Measurements from ENCODE around the gene SV2B. TPM values are rescaled to one million over a fixed set of nuclear protein-coding genes. Genes with fewer than 3 reads are reported as not detected.
"Not testable (repeated sequence)": the region's sequence is repeated elsewhere in the genome, so short reads cannot be mapped to it uniquely, and the experiment has no call there.

SV2B gene
- polyA plus RNA-seq, 2 donors: 0.02 to 0.07 TPM

DNA sequence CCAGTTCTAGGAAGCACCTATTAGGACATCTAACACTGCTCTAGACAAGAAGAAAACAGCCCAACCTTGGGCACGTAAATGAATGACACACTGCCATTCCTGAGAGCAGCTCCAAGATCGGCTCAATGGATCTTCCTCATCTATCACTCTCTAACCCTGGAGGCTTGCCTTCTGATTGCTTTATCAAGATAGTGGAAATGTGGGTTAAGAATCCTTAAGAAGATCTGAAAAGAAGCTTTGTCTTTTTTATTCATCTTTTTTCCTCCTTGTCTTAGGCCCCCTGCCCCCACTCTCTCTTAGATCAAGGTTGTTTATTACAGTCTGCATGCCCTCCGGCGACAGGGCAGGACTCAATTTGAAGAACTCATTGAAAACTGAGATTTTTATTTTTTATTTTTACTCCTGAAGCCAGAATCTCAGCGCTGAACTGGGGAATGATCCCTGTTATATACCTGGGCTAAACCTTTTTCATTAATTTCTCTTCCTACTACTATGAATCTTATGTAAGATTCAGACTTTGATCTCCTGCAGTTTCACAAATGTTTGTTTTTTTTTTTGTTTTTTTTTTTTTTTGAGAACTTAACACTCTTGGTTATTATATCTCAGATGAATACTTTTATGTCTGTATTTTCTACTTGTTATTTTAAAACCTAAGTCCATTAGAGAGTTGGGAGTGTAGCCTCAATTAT lies 219.5 kb downstream of the SV2B start:
- H3K36me3 ChIP-seq (ENCODE audit: control insufficient read depth in 2 of 2, insufficient read depth in 2 of 2, low read length in 1 of 2): no peaks in the 10 kb centered on the region
- no peaks in the 10 kb centered on the region for H3K27me3 ChIP-seq (ENCODE audit: control insufficient read depth in 1 of 2, insufficient read depth in 2 of 2, low read length in 2 of 2)
- no peak overlapping the region for H3K4me3 ChIP-seq (ENCODE audit: low read depth in 1 of 2, low read length in 2 of 2)
- no peaks in the 10 kb centered on the region for H3K4me1 ChIP-seq (ENCODE audit: control insufficient read depth in 2 of 2, insufficient read depth in 2 of 2, low read length in 1 of 2)
- no peak overlapping the region for H3K27ac ChIP-seq (ENCODE audit: low read depth in 2 of 2, low read length in 1 of 2)
- no peaks in the 10 kb centered on the region for H3K9me3 ChIP-seq (ENCODE audit: control insufficient read depth in 2 of 2, insufficient read depth in 1 of 2, low read depth in 1 of 2, low read length in 1 of 2)
- 64 to 70% methylated on average over 5 of the region's 5 CpGs for WGBS, 2 donors

DNA sequence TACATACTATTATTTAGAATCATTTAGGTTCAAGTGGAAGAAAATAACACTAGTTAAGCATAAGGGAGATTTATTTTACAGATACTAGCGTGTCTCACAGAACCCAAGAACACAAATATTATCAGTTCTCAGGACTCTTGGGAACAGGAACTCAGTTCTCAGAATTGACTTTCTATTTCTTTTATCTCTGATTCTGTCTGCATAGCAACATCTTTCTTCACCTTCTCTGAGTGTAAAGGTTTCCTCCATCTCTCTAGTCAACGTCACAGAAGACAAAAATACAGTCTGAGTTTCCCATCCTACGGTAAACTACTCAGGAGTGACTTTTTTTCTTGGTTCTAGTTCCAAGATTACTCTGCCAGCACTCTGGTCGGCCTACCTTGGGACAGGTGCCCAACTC lies 220.0 kb downstream of the SV2B start:
- WGBS, 2 donors: 77 to 83% methylated on average over 4 of the region's 4 CpGs
- no peak overlapping the region for H3K27ac ChIP-seq (ENCODE audit: low read depth in 2 of 2, low read length in 1 of 2)

DNA sequence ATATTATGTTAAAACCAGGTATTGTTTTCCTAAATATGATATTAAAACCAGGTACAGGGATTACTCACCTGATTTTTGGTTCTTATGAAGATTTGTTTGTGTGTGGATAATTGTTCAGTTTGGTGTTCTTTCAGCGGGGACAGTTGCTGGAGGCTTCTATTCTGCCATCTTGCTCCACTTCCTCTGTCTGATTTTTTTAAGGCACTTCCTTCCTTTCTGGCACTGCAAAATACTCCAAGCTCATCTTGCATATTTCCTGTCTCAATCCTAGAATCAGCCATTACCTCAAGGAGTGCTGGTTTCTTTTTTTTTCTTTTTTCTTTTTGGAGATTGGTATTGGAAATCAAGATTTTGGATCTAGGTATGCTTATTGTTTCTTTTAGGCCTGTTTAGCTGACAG lies 229.9 kb downstream of the SV2B start:
- H3K9me3 ChIP-seq (ENCODE audit: control insufficient read depth in 2 of 2, insufficient read depth in 1 of 2, low read depth in 1 of 2, low read length in 1 of 2): no peaks in the 10 kb centered on the region
- no peaks in the 10 kb centered on the region for H3K4me1 ChIP-seq (ENCODE audit: control insufficient read depth in 2 of 2, insufficient read depth in 2 of 2, low read length in 1 of 2)
- WGBS, 2 donors: 72 to 87% methylated on average over 1 of the region's 1 CpG
- no peaks in the 10 kb centered on the region for H3K36me3 ChIP-seq (ENCODE audit: control insufficient read depth in 2 of 2, insufficient read depth in 2 of 2, low read length in 1 of 2)
- no peak overlapping the region for H3K27ac ChIP-seq (ENCODE audit: low read depth in 2 of 2, low read length in 1 of 2)
- H3K27me3 ChIP-seq (ENCODE audit: control insufficient read depth in 1 of 2, insufficient read depth in 2 of 2, low read length in 2 of 2): no peaks in the 10 kb centered on the region
- H3K4me3 ChIP-seq (ENCODE audit: low read depth in 1 of 2, low read length in 2 of 2): no peak overlapping the region

More for the DNA sequence above, 220.0 kb downstream of the SV2B start:
- Histone ChIP-seq H3K36me3 (ENCODE audit: control insufficient read depth in 2 of 2, insufficient read depth in 2 of 2, low read length in 1 of 2) (no peaks in the 10 kb centered on the region), H3K27me3 (ENCODE audit: control insufficient read depth in 1 of 2, insufficient read depth in 2 of 2, low read length in 2 of 2) (no peaks in the 10 kb centered on the region), H3K4me3 (ENCODE audit: low read depth in 1 of 2, low read length in 2 of 2) (no peak overlapping the region), H3K9me3 (ENCODE audit: control insufficient read depth in 2 of 2, insufficient read depth in 1 of 2, low read depth in 1 of 2, low read length in 1 of 2) (no peaks in the 10 kb centered on the region), H3K4me1 (ENCODE audit: control insufficient read depth in 2 of 2, insufficient read depth in 2 of 2, low read length in 1 of 2) (no peaks in the 10 kb centered on the region)

DNA sequence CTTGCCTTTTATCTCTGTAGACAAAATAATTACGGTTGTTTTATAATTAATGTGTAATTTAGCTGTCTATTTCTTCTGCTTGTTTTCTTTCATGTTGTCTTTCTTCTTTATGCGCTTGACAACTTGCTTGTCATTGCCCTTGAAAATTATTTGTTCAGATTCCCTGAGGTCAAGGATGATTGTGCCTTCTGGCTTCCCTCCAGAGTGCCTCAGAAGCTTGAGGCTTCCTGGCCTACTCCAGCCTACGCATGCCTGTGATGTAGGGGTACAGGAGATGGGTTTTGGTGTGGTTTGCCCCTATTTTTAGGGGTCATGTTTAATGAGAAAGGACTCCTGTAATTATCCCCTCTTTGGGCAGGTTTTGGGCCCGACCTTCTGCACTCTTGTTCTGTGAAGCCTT lies 231.5 kb downstream of the SV2B start:
- no peaks in the 10 kb centered on the region for H3K4me1 ChIP-seq (ENCODE audit: control insufficient read depth in 2 of 2, insufficient read depth in 2 of 2, low read length in 1 of 2)
- WGBS, 2 donors: 76 to 79% methylated on average over 4 of the region's 4 CpGs
- H3K27me3 ChIP-seq (ENCODE audit: control insufficient read depth in 1 of 2, insufficient read depth in 2 of 2, low read length in 2 of 2): no peaks in the 10 kb centered on the region
- H3K9me3 ChIP-seq (ENCODE audit: control insufficient read depth in 2 of 2, insufficient read depth in 1 of 2, low read depth in 1 of 2, low read length in 1 of 2): no peaks in the 10 kb centered on the region
- no peak overlapping the region for H3K27ac ChIP-seq (ENCODE audit: low read depth in 2 of 2, low read length in 1 of 2)
- no peaks in the 10 kb centered on the region for H3K36me3 ChIP-seq (ENCODE audit: control insufficient read depth in 2 of 2, insufficient read depth in 2 of 2, low read length in 1 of 2)
- no peak overlapping the region for H3K4me3 ChIP-seq (ENCODE audit: low read depth in 1 of 2, low read length in 2 of 2)

DNA sequence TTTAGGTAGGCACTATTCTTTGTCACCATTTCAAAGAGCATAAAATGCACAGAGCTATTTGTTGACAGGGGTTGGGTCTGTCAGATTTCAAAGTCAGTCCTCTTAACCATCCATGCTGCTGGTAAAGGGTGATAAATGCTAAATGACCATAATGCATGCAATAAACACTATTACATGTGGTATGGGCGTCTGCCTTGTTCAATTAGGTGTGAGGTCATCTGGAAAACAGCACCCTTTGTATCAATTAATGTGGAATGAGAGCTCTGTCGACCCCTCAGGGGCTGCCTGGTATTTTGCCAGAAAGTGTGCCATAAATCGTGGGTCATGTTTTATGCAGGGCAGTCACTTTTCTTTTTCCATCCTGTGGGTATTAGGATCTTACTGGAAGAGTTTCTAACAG lies 235.6 kb downstream of the SV2B start:
- H3K9me3 ChIP-seq (ENCODE audit: control insufficient read depth in 2 of 2, insufficient read depth in 1 of 2, low read depth in 1 of 2, low read length in 1 of 2): no peaks in the 10 kb centered on the region

DNA sequence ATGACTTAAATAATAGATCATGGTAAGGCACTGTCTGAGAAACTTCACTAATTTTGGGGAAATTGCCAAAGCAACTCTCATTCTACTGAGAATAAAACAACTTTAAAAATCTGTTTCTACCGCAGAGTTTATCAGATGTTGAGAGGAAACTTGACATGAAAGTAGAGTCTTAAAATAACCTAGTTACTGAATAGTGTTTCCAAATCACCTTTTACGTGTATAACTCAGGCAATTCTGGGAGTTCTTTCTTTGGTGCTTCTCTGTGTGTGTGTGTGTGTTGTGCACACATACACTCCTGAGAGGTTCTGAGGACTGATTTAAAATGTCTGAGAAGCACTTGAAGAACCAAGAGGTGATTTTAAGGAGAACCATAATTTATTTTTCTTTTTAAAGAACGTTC lies 236.6 kb downstream of the SV2B start:
- no peak overlapping the region for H3K27ac ChIP-seq (ENCODE audit: low read depth in 2 of 2, low read length in 1 of 2)
- WGBS, 2 donors: 59 to 72% methylated on average over 3 of the region's 3 CpGs
- no peaks in the 10 kb centered on the region for H3K36me3 ChIP-seq (ENCODE audit: control insufficient read depth in 2 of 2, insufficient read depth in 2 of 2, low read length in 1 of 2)
- H3K27me3 ChIP-seq (ENCODE audit: control insufficient read depth in 1 of 2, insufficient read depth in 2 of 2, low read length in 2 of 2): no peaks in the 10 kb centered on the region
- H3K4me3 ChIP-seq (ENCODE audit: low read depth in 1 of 2, low read length in 2 of 2): no peak overlapping the region
- no peaks in the 10 kb centered on the region for H3K4me1 ChIP-seq (ENCODE audit: control insufficient read depth in 2 of 2, insufficient read depth in 2 of 2, low read length in 1 of 2)
- no peaks in the 10 kb centered on the region for H3K9me3 ChIP-seq (ENCODE audit: control insufficient read depth in 2 of 2, insufficient read depth in 1 of 2, low read depth in 1 of 2, low read length in 1 of 2)

More for the DNA sequence above, 235.6 kb downstream of the SV2B start:
- H3K27ac ChIP-seq (ENCODE audit: low read depth in 2 of 2, low read length in 1 of 2): no peak overlapping the region
- no peaks in the 10 kb centered on the region for H3K27me3 ChIP-seq (ENCODE audit: control insufficient read depth in 1 of 2, insufficient read depth in 2 of 2, low read length in 2 of 2)
- no peaks in the 10 kb centered on the region for H3K36me3 ChIP-seq (ENCODE audit: control insufficient read depth in 2 of 2, insufficient read depth in 2 of 2, low read length in 1 of 2)
- WGBS, 2 donors: 58 to 62% methylated on average over 3 of the region's 3 CpGs
- H3K4me3 ChIP-seq (ENCODE audit: low read depth in 1 of 2, low read length in 2 of 2): no peak overlapping the region
- no peaks in the 10 kb centered on the region for H3K4me1 ChIP-seq (ENCODE audit: control insufficient read depth in 2 of 2, insufficient read depth in 2 of 2, low read length in 1 of 2)

DNA sequence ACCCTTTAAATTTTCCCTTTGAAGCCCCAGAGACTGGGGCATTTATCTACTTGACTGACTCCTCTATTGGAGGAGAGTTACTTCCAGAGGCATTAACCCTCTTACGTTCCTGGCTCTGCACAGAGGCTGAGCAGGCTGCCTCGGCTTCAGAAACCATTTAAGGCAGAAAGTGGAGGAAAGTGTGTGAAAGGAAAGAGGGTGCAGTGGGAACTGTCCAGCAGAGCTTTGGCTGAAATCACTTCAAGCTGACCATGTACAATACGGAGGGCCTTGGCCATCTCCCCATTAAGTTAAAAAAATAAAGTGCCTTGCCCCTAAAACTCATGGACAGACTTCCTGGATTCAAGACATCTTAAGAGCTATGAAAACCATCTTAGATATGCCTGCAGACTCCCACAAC lies 238.7 kb downstream of the SV2B start:
- no peak overlapping the region for H3K4me3 ChIP-seq (ENCODE audit: low read depth in 1 of 2, low read length in 2 of 2)
- H3K27me3 ChIP-seq (ENCODE audit: control insufficient read depth in 1 of 2, insufficient read depth in 2 of 2, low read length in 2 of 2): no peaks in the 10 kb centered on the region
- WGBS, 2 donors: 6 to 15% methylated on average over 3 of the region's 3 CpGs
- no peaks in the 10 kb centered on the region for H3K9me3 ChIP-seq (ENCODE audit: control insufficient read depth in 2 of 2, insufficient read depth in 1 of 2, low read depth in 1 of 2, low read length in 1 of 2)
- H3K36me3 ChIP-seq (ENCODE audit: control insufficient read depth in 2 of 2, insufficient read depth in 2 of 2, low read length in 1 of 2): no peaks in the 10 kb centered on the region
- no peak overlapping the region for H3K27ac ChIP-seq (ENCODE audit: low read depth in 2 of 2, low read length in 1 of 2)
- H3K4me1 ChIP-seq (ENCODE audit: control insufficient read depth in 2 of 2, insufficient read depth in 2 of 2, low read length in 1 of 2): no peaks in the 10 kb centered on the region

DNA sequence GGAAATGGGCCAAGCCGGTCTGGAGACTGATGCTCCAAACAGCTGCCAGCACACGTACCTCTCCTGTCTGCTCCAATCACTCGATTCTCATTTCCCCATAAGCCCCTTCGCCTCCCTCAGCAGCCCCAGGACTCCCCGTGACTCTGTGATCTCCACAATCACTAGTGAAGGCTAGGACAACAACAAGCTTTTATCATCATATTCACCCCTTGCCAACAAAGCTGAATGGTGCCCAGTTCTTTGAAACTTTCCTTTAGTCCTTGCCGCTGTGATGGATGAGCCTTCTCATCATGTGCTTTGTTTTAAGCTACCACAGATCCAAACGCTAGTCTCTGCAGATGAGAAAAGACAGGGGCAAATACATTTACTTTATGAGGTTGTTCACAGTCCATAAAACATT lies 242.0 kb downstream of the SV2B start:
- Histone ChIP-seq H3K4me3 (ENCODE audit: low read depth in 1 of 2, low read length in 2 of 2) (no peak overlapping the region), H3K27me3 (ENCODE audit: control insufficient read depth in 1 of 2, insufficient read depth in 2 of 2, low read length in 2 of 2) (no peaks in the 10 kb centered on the region), H3K9me3 (ENCODE audit: control insufficient read depth in 2 of 2, insufficient read depth in 1 of 2, low read depth in 1 of 2, low read length in 1 of 2) (no peaks in the 10 kb centered on the region), H3K27ac (ENCODE audit: low read depth in 2 of 2, low read length in 1 of 2) (no peak overlapping the region), H3K36me3 (ENCODE audit: control insufficient read depth in 2 of 2, insufficient read depth in 2 of 2, low read length in 1 of 2) (no peaks in the 10 kb centered on the region), H3K4me1 (ENCODE audit: control insufficient read depth in 2 of 2, insufficient read depth in 2 of 2, low read length in 1 of 2) (no peaks in the 10 kb centered on the region)
- WGBS, 2 donors: 64 to 69% methylated on average over 7 of the region's 7 CpGs

DNA sequence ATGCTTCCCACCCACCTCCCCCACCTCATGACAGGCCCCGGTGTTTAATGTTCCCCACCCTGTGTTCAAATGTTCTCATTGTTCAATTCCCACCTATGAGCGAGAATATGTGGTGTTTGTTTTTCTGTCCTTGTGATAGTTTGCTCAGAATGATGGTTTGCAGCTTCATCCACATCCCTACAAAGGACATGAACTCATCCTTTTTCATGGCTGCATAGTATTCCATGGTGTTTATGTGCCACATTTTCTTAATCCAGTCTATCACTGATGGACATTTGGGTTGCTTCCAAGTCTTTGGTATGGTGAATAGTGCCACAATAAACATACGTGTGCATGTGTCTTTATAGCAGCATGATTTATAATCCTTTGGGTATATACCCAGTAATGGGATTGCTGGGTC lies 244.9 kb downstream of the SV2B start:
- H3K9me3 ChIP-seq (ENCODE audit: control insufficient read depth in 2 of 2, insufficient read depth in 1 of 2, low read depth in 1 of 2, low read length in 1 of 2); H3K4me1 ChIP-seq (ENCODE audit: control insufficient read depth in 2 of 2, insufficient read depth in 2 of 2, low read length in 1 of 2); H3K4me3 ChIP-seq (ENCODE audit: low read depth in 1 of 2, low read length in 2 of 2); H3K27ac ChIP-seq (ENCODE audit: low read depth in 2 of 2, low read length in 1 of 2); H3K27me3 ChIP-seq (ENCODE audit: control insufficient read depth in 1 of 2, insufficient read depth in 2 of 2, low read length in 2 of 2); H3K36me3 ChIP-seq (ENCODE audit: control insufficient read depth in 2 of 2, insufficient read depth in 2 of 2, low read length in 1 of 2): not testable (repeated sequence)
- WGBS, 2 donors: 83 to 88% methylated on average over 3 of the region's 3 CpGs

DNA sequence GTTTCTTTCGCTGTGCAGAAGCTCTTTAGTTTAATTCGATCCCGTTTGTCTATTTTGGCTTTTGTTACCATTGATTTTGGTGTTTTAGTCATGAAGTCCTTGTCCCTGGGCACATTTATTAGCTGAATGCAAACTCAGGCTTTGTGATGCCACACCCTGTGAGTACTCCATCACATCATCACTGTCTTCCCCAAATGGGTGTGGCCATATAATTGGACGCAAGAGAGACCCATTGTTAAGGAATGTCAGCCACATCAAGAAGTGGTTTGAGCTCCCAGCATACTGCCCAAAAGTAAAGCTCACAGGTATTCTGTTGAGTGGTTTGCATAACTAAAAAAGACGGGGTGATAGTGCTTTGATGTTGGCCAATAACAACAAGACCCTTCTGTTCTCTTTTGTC lies 245.7 kb downstream of the SV2B start:
- no peak overlapping the region for H3K27ac ChIP-seq (ENCODE audit: low read depth in 2 of 2, low read length in 1 of 2)
- H3K36me3 ChIP-seq (ENCODE audit: control insufficient read depth in 2 of 2, insufficient read depth in 2 of 2, low read length in 1 of 2): no peaks in the 10 kb centered on the region
- 71 to 73% methylated on average over 5 of the region's 5 CpGs for WGBS, 2 donors
- no peaks in the 10 kb centered on the region for H3K4me1 ChIP-seq (ENCODE audit: control insufficient read depth in 2 of 2, insufficient read depth in 2 of 2, low read length in 1 of 2)
- no peaks in the 10 kb centered on the region for H3K9me3 ChIP-seq (ENCODE audit: control insufficient read depth in 2 of 2, insufficient read depth in 1 of 2, low read depth in 1 of 2, low read length in 1 of 2)
- peaks cover 0 to 3% of the 10 kb centered on the region in 2 donors for H3K27me3 ChIP-seq (ENCODE audit: control insufficient read depth in 1 of 2, insufficient read depth in 2 of 2, low read length in 2 of 2)
- H3K4me3 ChIP-seq (ENCODE audit: low read depth in 1 of 2, low read length in 2 of 2): no peak overlapping the region
